Activated CD4-positive, alpha-beta T cell treated with anti-CD3 and anti-CD28 coated beads, Interleukin-2, amount 10 ng/mL, durations not matched to agents 24 days and 14 days (primary cell): Measurements from ENCODE around the gene THADA. TPM values are rescaled to one million over a fixed set of nuclear protein-coding genes. Genes with fewer than 3 reads are reported as not detected.
"Not testable (repeated sequence)": the region's sequence is repeated elsewhere in the genome, so short reads cannot be mapped to it uniquely, and the experiment has no call there.

Source experiments
- DNase-seq: peaks from one replicate; pipeline ENCODE4 v3.0.0; 2022
- H3K27ac Mint-ChIP-seq: one replicate; pipeline ENCODE4 v1.8.0; 2022; ENCODE audit warnings: mild to moderate bottlenecking, mixed read lengths
- H3K27me3 Mint-ChIP-seq: one replicate; pipeline ENCODE4 v1.8.0; 2022; ENCODE audit warnings: mixed read lengths
- H3K36me3 Mint-ChIP-seq: one replicate; pipeline ENCODE4 v1.8.0; 2022; ENCODE audit warnings: low read depth, mild to moderate bottlenecking, mixed read lengths
- H3K4me1 Mint-ChIP-seq: one replicate; pipeline ENCODE4 v1.8.0; 2021; ENCODE audit warnings: mixed read lengths
- H3K4me3 Mint-ChIP-seq: one replicate; pipeline ENCODE4 v1.8.0; 2022; ENCODE audit warnings: mild to moderate bottlenecking, moderate library complexity, mixed read lengths
- H3K9me3 Mint-ChIP-seq: one replicate; pipeline ENCODE4 v1.8.0; 2021; ENCODE audit warnings: mixed read lengths
- intact Hi-C: fragments of 100-400 bp; cut with micrococcal nuclease; formaldehyde crosslinking; loops from one replicate; pipeline ENCODE4 v1.15.1; 2023
- total RNA-seq: library from RNA; stranded (reverse); gene quantifications from 2 replicates; pipeline ENCODE4 v1.2.3, GENCODE V29; 2022

The THADA gene
- total RNA-seq, 1 donor from 2014 or later: 55.4 TPM

DNA sequence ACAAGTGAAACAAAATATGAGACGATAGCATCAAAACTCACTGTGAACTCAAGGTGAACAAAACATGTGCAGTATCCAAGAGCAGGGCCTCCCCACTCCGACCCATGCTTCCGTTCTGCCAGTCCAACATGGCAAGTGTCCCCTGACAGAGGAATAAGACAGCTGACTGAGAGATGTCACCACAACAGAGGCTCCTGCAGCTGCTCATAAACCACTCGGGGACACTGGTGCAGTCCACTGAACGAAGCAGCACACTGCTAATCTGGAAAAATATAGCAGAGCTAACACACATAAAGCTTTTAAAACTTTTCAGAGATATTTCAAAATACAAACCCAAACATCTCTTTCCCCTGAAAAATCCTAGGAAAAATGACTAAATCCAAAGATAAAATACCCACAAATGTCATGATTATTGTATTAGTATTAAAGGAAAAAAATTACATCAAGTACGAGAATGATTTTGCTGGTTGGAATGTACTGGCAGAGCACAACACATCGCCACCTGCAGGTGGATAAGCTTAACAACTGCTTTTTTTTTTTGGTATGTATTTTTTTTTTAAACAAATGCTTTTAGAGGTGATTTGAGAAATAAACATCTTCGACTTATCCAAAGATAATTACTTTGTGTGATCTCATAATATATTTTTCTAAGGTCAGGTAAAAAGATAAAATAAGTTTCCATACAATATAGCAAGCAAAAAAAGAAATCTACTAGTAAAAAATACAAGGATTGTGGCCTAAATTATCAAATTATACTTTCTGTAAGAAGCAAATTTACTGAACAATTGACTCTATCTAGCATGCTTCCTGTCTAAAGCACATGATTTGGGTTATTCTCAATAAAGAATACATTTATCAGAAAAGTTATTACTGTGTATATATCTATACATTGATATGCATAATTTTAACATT is 18.6 kb downstream of the THADA start:
- Mint-ChIP-seq H3K9me3 (no peaks in the 10 kb centered on the region), H3K36me3 (peaks cover 58% of the 10 kb centered on the region), H3K4me1 (peaks cover 10% of the 10 kb centered on the region), H3K4me3 (no peak overlapping the region), H3K27me3 (no peaks in the 10 kb centered on the region), H3K27ac (no peak overlapping the region)
- DNase-seq: peak; percentile 69
- intact Hi-C loops: no loop called here

DNA sequence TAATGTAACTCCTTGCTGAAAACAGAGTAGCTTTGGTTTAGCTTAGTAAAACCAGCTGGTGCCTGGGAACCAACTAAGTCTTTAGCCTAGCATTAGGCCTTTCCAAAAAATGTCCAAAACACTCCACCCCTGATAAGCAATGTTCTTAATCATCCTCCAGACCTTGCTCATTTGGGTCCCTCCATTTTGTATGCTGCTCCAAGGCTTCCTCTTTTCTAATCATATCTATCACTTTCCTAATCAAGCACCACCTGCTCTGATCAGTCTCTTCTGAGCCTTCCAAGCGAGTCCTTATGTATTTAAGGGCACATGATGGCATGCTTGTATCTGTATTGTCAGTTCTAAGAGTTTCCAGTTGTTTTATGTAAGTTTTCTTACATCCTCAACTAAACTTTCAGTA is 23.6 kb downstream of the THADA start:
- no peaks in the 10 kb centered on the region for H3K27me3 Mint-ChIP-seq
- no peaks in the 10 kb centered on the region for H3K9me3 Mint-ChIP-seq
- no peak overlapping the region for H3K27ac Mint-ChIP-seq
- no peak for DNase-seq
- peaks cover 62% of the 10 kb centered on the region for H3K36me3 Mint-ChIP-seq
- H3K4me1 Mint-ChIP-seq: peaks cover 24% of the 10 kb centered on the region
- intact Hi-C loops: no loop called here
- H3K4me3 Mint-ChIP-seq: no peak overlapping the region

DNA sequence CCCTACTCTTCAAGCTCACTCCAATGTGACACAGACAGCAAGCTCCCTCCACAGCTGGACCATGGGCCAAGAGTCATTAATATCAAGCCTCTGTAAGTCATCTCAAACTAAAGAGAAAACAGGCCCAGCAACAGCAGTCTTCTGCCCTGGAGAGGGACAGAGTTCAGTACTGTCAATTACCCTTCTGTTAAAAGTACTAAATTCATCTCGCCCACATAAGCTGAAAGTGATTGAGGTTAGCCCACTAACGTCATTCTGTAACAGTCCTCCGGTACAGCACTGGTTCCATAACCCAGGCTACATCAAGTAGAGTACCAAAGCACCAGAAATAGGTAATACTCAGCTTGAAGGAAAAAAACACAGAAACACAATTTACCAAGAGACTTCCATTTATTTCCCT is 25.9 kb downstream of the THADA start:
- peak overlapping the region; percentile 92 for H3K27ac Mint-ChIP-seq
- intact Hi-C loops: loop anchor here (1.0 kb wide), 1 partner anchor 11 kb away; no protein-coding TSS in a partner anchor
- H3K36me3 Mint-ChIP-seq: peaks cover 58% of the 10 kb centered on the region
- H3K4me3 Mint-ChIP-seq: peak overlapping the region; percentile 63
- H3K4me1 Mint-ChIP-seq: peaks cover 27% of the 10 kb centered on the region
- DNase-seq: peak; percentile 70
- H3K27me3 Mint-ChIP-seq: no peaks in the 10 kb centered on the region
- H3K9me3 Mint-ChIP-seq: no peaks in the 10 kb centered on the region

DNA sequence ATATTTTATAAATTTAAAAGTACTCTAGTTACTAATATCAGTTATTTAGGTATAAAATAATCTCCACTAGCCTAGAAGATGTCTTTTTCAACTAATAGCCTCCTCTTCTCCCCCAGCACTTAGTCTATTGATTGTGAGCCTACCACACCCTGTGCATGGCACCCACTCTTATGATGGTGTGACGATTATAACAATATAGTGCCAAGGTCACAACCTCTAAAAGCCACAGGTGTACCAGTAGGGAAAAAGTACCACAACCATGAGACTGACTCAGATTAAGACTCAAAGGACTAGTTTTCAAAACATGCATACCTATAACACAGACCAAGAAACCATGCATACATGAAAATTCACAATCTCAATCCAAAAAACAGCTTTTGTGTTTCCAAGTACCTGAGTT is 27.6 kb downstream of the THADA start:
- no peak for DNase-seq
- Mint-ChIP-seq H3K36me3 (peaks cover 58% of the 10 kb centered on the region), H3K4me3 (no peak overlapping the region), H3K27ac (peak overlapping the region; percentile 51), H3K27me3 (no peaks in the 10 kb centered on the region), H3K9me3 (no peaks in the 10 kb centered on the region), H3K4me1 (peaks cover 35% of the 10 kb centered on the region)
- intact Hi-C loops: no loop called here

DNA sequence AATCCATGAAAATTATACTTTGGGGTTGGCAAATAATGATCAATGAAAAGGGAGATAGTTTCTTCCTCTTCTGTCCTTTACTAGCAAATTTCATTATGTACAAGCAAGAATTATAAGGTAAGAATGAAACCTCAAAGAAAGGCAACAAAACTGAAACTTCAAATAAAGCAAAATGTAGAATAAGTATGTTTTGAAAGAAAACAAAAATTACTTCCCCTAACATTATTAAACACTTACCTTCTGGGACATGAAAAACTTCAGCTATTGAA is 29.4 kb downstream of the THADA start:
- H3K36me3 Mint-ChIP-seq: peaks cover 62% of the 10 kb centered on the region
- intact Hi-C loops: no loop called here
- H3K9me3 Mint-ChIP-seq: no peaks in the 10 kb centered on the region
- DNase-seq: no peak
- no peaks in the 10 kb centered on the region for H3K27me3 Mint-ChIP-seq
- H3K4me1 Mint-ChIP-seq: peaks cover 52% of the 10 kb centered on the region
- peak overlapping the region; percentile 40 for H3K4me3 Mint-ChIP-seq
- no peak overlapping the region for H3K27ac Mint-ChIP-seq

DNA sequence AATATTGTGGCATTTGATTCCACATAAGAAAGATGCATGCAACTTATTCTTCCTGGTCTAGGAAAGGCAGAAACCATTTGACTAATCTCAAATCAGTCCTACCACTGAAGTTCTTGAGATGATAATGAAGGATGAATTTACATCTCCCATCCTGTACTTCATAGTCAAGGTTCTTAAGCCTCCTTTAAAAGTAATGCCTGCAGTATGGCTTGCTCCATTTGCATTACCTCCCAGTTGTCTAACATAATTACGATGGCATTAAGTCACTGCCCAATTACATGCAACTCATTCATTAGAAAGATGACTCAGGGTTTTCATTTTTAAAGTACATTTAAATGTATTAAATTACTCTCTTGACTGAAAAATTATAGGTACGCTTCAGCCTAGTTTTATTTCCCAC is 32.2 kb downstream of the THADA start:
- DNase-seq: no peak
- Mint-ChIP-seq H3K36me3 (peaks cover 51% of the 10 kb centered on the region), H3K4me3 (no peak overlapping the region), H3K27ac (no peak overlapping the region), H3K27me3 (no peaks in the 10 kb centered on the region), H3K9me3 (no peaks in the 10 kb centered on the region), H3K4me1 (peaks cover 63% of the 10 kb centered on the region)
- intact Hi-C loops: no loop called here

DNA sequence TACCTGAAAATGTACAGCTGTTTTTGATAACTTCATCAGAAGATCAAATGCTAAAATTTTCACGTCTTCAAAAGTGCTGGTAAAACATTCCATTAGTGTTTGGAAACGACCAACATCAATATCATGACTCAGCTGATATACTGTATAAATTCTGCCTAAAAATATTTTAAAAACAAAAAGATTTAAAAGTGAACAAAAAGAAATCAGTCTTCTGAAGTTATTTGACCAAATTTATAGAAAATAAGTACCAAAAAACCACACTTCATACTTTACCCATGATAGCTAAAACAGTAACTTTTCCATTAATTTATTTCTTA is 35.6 kb downstream of the THADA start:
- peaks cover 52% of the 10 kb centered on the region for H3K4me1 Mint-ChIP-seq

DNA sequence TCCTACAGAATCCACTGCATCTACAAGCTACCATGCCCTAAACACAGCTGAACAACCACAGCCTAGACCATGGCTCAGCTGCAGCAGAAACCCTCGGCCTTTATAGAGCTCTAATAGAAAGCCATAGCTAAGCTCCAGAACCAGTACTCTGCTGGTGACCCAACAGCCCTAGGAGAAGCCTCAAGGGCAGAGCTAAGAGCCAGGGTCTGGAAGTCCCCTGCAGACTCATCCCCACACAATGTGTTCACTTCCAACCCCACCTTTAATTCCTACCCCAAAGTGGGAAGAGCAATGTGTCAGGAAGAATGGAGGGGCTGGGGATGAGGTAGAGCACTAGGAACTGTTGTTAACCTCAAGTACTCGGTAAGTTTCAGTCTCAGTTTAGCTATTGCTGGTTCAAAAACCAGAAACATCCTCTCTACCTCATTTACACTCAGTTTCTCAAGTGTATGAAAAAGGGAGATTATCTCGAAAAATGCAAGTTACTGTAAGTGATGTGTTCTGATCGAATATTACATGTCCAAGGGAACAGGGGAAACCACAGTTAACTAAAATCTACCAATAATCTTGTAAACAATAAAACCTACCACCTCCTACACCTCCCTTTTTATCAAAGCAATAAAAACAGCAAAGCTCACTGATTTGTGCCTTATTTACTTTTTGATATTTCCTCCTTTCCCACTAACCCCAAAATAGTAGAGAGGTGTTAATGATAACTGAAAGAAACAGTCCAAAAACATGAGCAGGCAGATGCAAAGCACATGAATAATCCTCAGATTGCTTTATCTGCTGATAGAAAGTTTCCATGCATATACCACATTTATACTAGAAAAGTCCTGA is 36.2 kb downstream of the THADA start:
- Mint-ChIP-seq H3K4me1 (peaks cover 52% of the 10 kb centered on the region), H3K27me3 (no peaks in the 10 kb centered on the region), H3K27ac (peak overlapping the region; percentile 96), H3K36me3 (peaks cover 62% of the 10 kb centered on the region), H3K4me3 (peak overlapping the region; percentile 62), H3K9me3 (no peaks in the 10 kb centered on the region)
- intact Hi-C loops: loop anchor here (1.0 to 5.0 kb wide), 8 partner anchors 11 to 402 kb away; partner anchors contain the start of gene ZFP36L2
- DNase-seq: peak; percentile 68

More for the DNA sequence above, 35.6 kb downstream of the THADA start:
- H3K9me3 Mint-ChIP-seq: no peaks in the 10 kb centered on the region
- peak overlapping the region; percentile 62 for H3K4me3 Mint-ChIP-seq
- peaks cover 59% of the 10 kb centered on the region for H3K36me3 Mint-ChIP-seq
- no peak for DNase-seq
- H3K27me3 Mint-ChIP-seq: no peaks in the 10 kb centered on the region
- H3K27ac Mint-ChIP-seq: peak overlapping the region; percentile 96
- intact Hi-C loops: loop anchor here (1.0 kb wide), 1 partner anchor 374 kb away; no protein-coding TSS in a partner anchor

DNA sequence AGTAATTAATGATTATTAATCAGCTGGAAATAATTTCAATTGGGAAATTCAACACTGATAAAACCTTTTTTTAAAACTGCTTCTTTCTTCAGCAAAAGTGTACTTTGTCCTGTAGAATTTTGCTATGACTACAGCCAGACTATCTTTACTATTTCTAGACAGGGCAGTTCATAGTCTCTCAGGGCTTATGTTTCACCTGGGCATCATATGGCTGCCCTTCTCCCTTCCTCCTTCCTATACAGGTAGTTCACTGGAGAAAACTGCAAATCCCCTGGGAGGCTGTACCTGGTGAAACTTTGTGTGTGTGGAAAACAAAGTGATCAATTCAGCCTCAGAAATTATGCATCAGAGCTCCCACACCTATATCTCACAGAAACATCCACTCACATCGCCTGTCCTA is 38.6 kb downstream of the THADA start:
- intact Hi-C loops: loop anchor here (5.0 kb wide), 3 partner anchors 40 to 400 kb away; partner anchors contain the start of gene ZFP36L2
- H3K4me1 Mint-ChIP-seq: peaks cover 36% of the 10 kb centered on the region
- DNase-seq: no peak
- H3K27ac Mint-ChIP-seq: no peak overlapping the region
- no peak overlapping the region for H3K4me3 Mint-ChIP-seq
- H3K27me3 Mint-ChIP-seq: no peaks in the 10 kb centered on the region
- no peaks in the 10 kb centered on the region for H3K9me3 Mint-ChIP-seq
- peaks cover 56% of the 10 kb centered on the region for H3K36me3 Mint-ChIP-seq

DNA sequence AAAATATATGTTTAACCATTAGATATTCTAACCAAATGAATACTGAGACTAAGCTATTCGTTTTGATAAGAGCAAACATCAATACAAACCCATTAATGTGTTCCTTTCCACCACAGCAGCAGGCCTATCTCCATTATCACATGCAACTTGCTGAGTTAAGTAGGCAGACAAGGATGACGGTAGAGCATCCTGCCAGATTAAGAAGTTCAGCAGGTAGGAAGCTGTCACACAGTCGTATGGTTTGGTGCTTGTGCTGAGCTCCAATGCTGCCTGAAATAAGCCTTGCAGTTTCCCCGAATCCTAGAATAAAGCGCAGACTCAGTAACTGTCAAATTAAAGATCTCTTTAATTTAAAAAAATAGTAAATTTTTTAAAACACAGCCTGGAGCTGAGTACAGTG is 39.6 kb downstream of the THADA start:
- H3K27me3 Mint-ChIP-seq: no peaks in the 10 kb centered on the region
- DNase-seq: no peak
- intact Hi-C loops: loop anchor here (5.0 kb wide), 3 partner anchors 39 to 399 kb away; partner anchors contain the start of gene ZFP36L2
- H3K4me1 Mint-ChIP-seq: peaks cover 26% of the 10 kb centered on the region
- peaks cover 57% of the 10 kb centered on the region for H3K36me3 Mint-ChIP-seq
- H3K27ac Mint-ChIP-seq: no peak overlapping the region
- H3K4me3 Mint-ChIP-seq: no peak overlapping the region
- no peaks in the 10 kb centered on the region for H3K9me3 Mint-ChIP-seq

DNA sequence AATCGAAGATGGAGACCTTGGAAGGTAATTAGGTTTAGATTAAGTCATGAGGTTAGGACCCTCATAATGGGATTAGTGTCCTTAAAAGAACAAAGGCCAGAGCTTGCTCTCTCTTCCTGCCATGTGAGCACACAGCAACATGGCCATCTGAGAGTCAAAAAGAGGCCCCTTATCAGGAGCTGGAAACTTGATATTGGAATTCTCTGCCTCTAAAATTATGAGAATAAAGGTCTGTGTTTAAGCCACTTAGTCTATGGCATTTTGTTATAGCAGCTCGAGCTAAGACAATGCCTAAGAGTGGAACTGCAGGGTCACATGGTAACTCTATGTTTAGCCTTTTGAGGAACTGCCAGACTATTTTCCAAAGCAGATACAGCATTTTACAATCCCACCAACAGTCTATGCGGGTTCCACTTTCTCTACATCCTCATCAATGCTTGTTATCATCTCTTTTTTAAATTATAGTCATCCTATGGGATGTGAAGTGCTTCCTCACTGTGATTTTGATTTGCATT is 42.4 kb downstream of the THADA start:
- Mint-ChIP-seq H3K27ac (no peak overlapping the region), H3K27me3 (no peaks in the 10 kb centered on the region), H3K9me3 (no peaks in the 10 kb centered on the region), H3K36me3 (peaks cover 74% of the 10 kb centered on the region), H3K4me1 (peaks cover 11% of the 10 kb centered on the region), H3K4me3 (no peak overlapping the region)
- no peak for DNase-seq
- intact Hi-C loops: no loop called here

DNA sequence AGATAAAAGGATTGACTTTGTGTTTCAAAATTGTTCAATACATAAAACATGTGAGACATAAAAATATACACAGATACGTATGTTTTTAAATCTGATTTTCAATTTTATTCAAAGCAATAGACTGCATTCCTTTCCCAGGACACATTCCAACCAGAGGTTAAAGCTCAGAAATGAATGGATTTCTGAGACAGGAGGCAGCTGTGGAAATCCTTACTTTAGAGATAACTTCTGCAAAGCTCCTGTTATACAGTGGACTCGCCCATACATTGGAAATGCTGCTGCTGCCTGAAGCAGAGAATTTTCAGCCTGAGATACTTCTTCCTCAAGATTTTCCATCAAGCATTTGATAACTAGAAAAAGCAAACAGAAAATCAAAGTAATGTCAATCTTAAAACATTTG is 43.8 kb downstream of the THADA start:
- Mint-ChIP-seq H3K27me3 (no peaks in the 10 kb centered on the region), H3K27ac (no peak overlapping the region), H3K9me3 (no peaks in the 10 kb centered on the region), H3K4me1 (peaks cover 7% of the 10 kb centered on the region), H3K36me3 (peaks cover 74% of the 10 kb centered on the region), H3K4me3 (no peak overlapping the region)
- DNase-seq: no peak
- intact Hi-C loops: no loop called here

DNA sequence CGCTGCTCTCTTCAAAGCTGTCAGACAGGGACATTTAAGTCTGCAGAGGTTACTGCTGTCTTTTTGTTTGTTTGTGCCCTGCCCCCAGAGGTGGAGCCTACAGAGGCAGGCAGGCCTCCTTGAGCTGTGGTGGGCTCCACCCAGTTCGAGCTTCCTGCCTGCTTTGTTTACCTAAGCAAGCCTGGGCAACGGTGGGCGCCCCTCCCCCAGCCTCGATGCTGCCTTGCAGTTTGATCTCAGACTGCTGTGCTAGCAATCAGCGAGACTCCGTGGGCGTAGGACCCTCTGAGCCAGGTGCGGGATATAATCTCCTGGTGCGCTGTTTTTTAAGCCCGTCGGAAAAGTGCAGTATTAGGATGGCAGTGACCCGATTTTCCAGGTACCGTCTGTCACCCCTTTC is 47.5 kb downstream of the THADA start:
- DNase-seq: peak; percentile 84
- H3K4me1 Mint-ChIP-seq, H3K27me3 Mint-ChIP-seq, H3K4me3 Mint-ChIP-seq, H3K27ac Mint-ChIP-seq, intact Hi-C loops, H3K9me3 Mint-ChIP-seq: not testable (repeated sequence)
- peaks cover 61% of the 10 kb centered on the region for H3K36me3 Mint-ChIP-seq
